Chondrocyte (in vitro differentiated cells): ENCODE measurements around the gene CA12. TPM values are rescaled to one million over a fixed set of nuclear protein-coding genes. Genes with fewer than 3 reads are reported as not detected.

ENCODE experiments used
- DNase-seq: peaks from one replicate; pipeline ENCODE4 v3.0.0; 2021; ENCODE audit warnings: mixed read lengths, low spot score
- H3K27ac Mint-ChIP-seq: one replicate; pipeline ENCODE4 v1.8.0; 2021; ENCODE audit warnings: mild to moderate bottlenecking, moderate library complexity, mixed read lengths; ENCODE audit not compliant: unreplicated experiment
- H3K27me3 Mint-ChIP-seq: 2 replicates; pipeline ENCODE4 v1.8.0; 2021; ENCODE audit warnings: low read depth, mixed read lengths
- H3K36me3 Mint-ChIP-seq: 2 replicates; pipeline ENCODE4 v1.8.0; 2021; ENCODE audit warnings: low read depth, mixed read lengths
- H3K4me1 Mint-ChIP-seq: 2 replicates; pipeline ENCODE4 v1.8.0; 2021; ENCODE audit warnings: low read depth, mild to moderate bottlenecking, mixed read lengths
- H3K4me3 Mint-ChIP-seq: one replicate; pipeline ENCODE4 v1.8.0; 2021; ENCODE audit warnings: mild to moderate bottlenecking, moderate library complexity, mixed read lengths; ENCODE audit not compliant: unreplicated experiment
- H3K9me3 Mint-ChIP-seq: 2 replicates; pipeline ENCODE4 v1.8.0; 2021; ENCODE audit warnings: low read depth, mixed read lengths
- CTCF ChIP-seq: fragments of 200-600 bp; sonication (generic); IDR thresholded peaks from 2 replicates; pipeline ENCODE4 v1.5.0; 2021; ENCODE audit warnings: antibody characterized with exemption, mild to moderate bottlenecking, moderate library complexity
- total RNA-seq: library from RNA; stranded (reverse); gene quantifications from 3 replicates; pipeline ENCODE4 v1.2.1, GENCODE V29; 2021

The CA12 gene
- total RNA-seq, 1 donor from 2014 or later = 6.9 TPM

- Mint-ChIP-seq H3K36me3 (peaks cover 5% of the 10 kb centered on the region), H3K4me3 (no peak overlapping the region), H3K9me3 (no peaks in the 10 kb centered on the region), H3K4me1 (peaks cover 10% of the 10 kb centered on the region), H3K27ac (no peak overlapping the region), H3K27me3 (peaks cover 14% of the 10 kb centered on the region)
- TF ChIP-seq CTCF = no peak
- DNase-seq = peak; percentile 19
These were observed 19.4 kb downstream of the CA12 start for GRCh38 chr15:63362196-63362595.

GRCh38 chr15:63360170-63360569 is 21.5 kb downstream of the CA12 start:
- Mint-ChIP-seq H3K4me3 (no peak overlapping the region), H3K36me3 (peaks cover 5% of the 10 kb centered on the region), H3K4me1 (peaks cover 7% of the 10 kb centered on the region), H3K27me3 (peaks cover 14% of the 10 kb centered on the region), H3K27ac (no peak overlapping the region), H3K9me3 (no peaks in the 10 kb centered on the region)
- DNase-seq = no peak
- TF ChIP-seq CTCF = no peak

GRCh38 chr15:63358241-63359029 is 23.2 kb downstream of the CA12 start:
- Mint-ChIP-seq H3K27ac (no peak overlapping the region), H3K4me3 (no peak overlapping the region), H3K27me3 (peaks cover 14% of the 10 kb centered on the region), H3K9me3 (no peaks in the 10 kb centered on the region), H3K36me3 (peaks cover 5% of the 10 kb centered on the region), H3K4me1 (peaks cover 7% of the 10 kb centered on the region)
- no peak for TF ChIP-seq CTCF
- DNase-seq = peak; percentile 55

- H3K27ac Mint-ChIP-seq = no peak overlapping the region
- H3K4me3 Mint-ChIP-seq = no peak overlapping the region
- peaks cover 14% of the 10 kb centered on the region for H3K27me3 Mint-ChIP-seq
- no peak for DNase-seq
- peaks cover 5% of the 10 kb centered on the region for H3K36me3 Mint-ChIP-seq
- H3K9me3 Mint-ChIP-seq = no peaks in the 10 kb centered on the region
- TF ChIP-seq CTCF = no peak
- H3K4me1 Mint-ChIP-seq = peaks cover 2% of the 10 kb centered on the region
These were observed 23.9 kb downstream of the CA12 start for GRCh38 chr15:63357731-63358130.

GRCh38 chr15:63357061-63357460 is 24.6 kb downstream of the CA12 start:
- TF ChIP-seq CTCF = no peak
- Mint-ChIP-seq H3K4me3 (no peak overlapping the region), H3K27ac (no peak overlapping the region), H3K27me3 (peaks cover 14% of the 10 kb centered on the region), H3K4me1 (no peaks in the 10 kb centered on the region), H3K9me3 (no peaks in the 10 kb centered on the region), H3K36me3 (peaks cover 5% of the 10 kb centered on the region)
- no peak for DNase-seq
